Kidney (tissue), 14 donors: ENCODE measurements around the gene GRK1. TPM values are rescaled to one million over a fixed set of nuclear protein-coding genes. Genes with fewer than 3 reads are reported as not detected.

Source experiments
- DNase-seq, 5 donors: peaks; one replicate each; pipeline ENCODE4 v3.0.0-alpha.2; 2013 to 2020
- FAIRE-seq: peaks from 2 replicates; lab custom pipeline; 2012; peaks lifted over from hg19 to GRCh38; lab: Jason Lieb, UNC
- H3K27ac ChIP-seq, 2 donors: one replicate each; pipeline ENCODE4 v1.7.0; 2013; ENCODE audit warnings: low read depth in 2 of 2, low read length in 2 of 2, inconsistent platforms in 1 of 2
- H3K27me3 ChIP-seq: one replicate; pipeline ENCODE4 v1.7.1; 2013; ENCODE audit warnings: low read length, inconsistent platforms; ENCODE audit not compliant: control insufficient read depth, insufficient read depth
- H3K36me3 ChIP-seq, 3 donors: one replicate each; pipeline versions ENCODE4 v1.7.0 to v1.7.1; 2013; ENCODE audit warnings: low read length in 3 of 3, control low read depth in 1 of 3, inconsistent platforms in 1 of 3; ENCODE audit not compliant: insufficient read depth in 3 of 3, control insufficient read depth in 2 of 3
- H3K4me1 ChIP-seq, 3 donors: one replicate each; pipeline versions ENCODE4 v1.7.0 to v1.7.1; 2013; ENCODE audit warnings: low read length in 3 of 3, inconsistent platforms in 1 of 3, low read depth in 1 of 3; ENCODE audit not compliant: control insufficient read depth in 2 of 3, insufficient read depth in 2 of 3
- H3K4me3 ChIP-seq, 3 donors: one replicate each; pipeline versions ENCODE4 v1.7.0 to v1.8.1; 2013; ENCODE audit warnings: low read length in 3 of 3, control low read depth in 1 of 3, inconsistent platforms in 1 of 3
- H3K9ac ChIP-seq, 3 donors: one replicate each; pipeline versions ENCODE4 v1.7.0 to v1.7.1; 2013; ENCODE audit warnings: low read length in 3 of 3, control low read depth in 1 of 3, inconsistent platforms in 1 of 3
- H3K9me3 ChIP-seq, 3 donors: one replicate each; pipeline versions ENCODE4 v1.7.0 to v1.7.1; 2013; ENCODE audit warnings: low read length in 3 of 3, control low read depth in 1 of 3, inconsistent platforms in 1 of 3; ENCODE audit not compliant: control insufficient read depth in 2 of 3, insufficient read depth in 1 of 3
- intact Hi-C: fragments of 100-400 bp; cut with DNase I; formaldehyde crosslinking; loops from one replicate; pipeline ENCODE4 v1.11.1; 2022
- polyA plus RNA-seq: library from polyadenylated mRNA; stranded (reverse); fragments of 350-450 nt; fragmentation: Illumina TruSeq; extraction: RNeasy Lipid Tissue Mini Kit (QIAGEN cat#74804); gene quantifications from one replicate; pipeline ENCODE4 v1.2.3, GENCODE V29; 2014; ENCODE audit warnings: low read depth, low replicate concordance; ENCODE audit not compliant: insufficient read depth
- total RNA-seq: library from RNA; stranded (reverse); fragmentation: NEBNext Ultra II Directional; extraction: Animal tissue kit (Norgen Biotek cat#: 25700); gene quantifications from one replicate; pipeline ENCODE4 v1.2.1, GENCODE V29; 2021
- TF ChIP-seq, protein P1 (sequence below): IDR thresholded peaks from 3 replicates; pipeline ENCODE4 v1.5.1; 2012; ENCODE audit warnings: mild to moderate bottlenecking, moderate library complexity, borderline replicate concordance; ENCODE audit not compliant: insufficient read depth; ENCODE audit errors: extremely low read depth
- donor health status: control.
- donor health status: control.
- donor health status: control.
- donor health status: control.
- donor health status: control.
- donor health status: DM: yes; HTN: yes; CAD: no.
- donor health status: Normal renal cell carcinoma (clear cell type).

The GRK1 gene
- total and polyA plus RNA-seq, 2 donors from 2014 or later, result not detected

DNA sequence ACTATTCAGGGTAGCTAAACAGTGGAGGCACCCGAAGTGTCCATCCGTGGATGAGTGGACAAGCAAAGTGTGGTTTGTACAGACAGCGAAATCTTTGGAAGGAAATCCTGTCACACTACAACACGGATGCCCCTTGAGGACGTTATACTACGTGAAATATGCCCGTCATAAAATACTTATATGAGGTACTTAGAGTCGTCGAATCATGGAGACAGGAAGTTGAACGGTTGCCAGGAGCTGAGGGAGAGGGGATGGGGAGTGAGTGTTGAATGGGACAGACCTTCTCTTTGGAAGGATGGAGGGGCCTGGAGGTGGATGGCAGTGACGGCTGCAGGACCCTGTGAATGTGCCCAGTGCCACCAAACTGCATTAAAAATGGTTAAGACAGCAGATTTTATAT, 20.6 kb upstream of the GRK1 start:
- no peak overlapping the region for H3K9ac ChIP-seq
- H3K27me3 ChIP-seq, result no peaks in the 10 kb centered on the region
- peaks cover 5 to 12% (median 9%) of the 10 kb centered on the region in 3 donors for H3K4me1 ChIP-seq
- FAIRE-seq, result no peak
- no peak overlapping the region for H3K27ac ChIP-seq
- intact Hi-C loops, result no loop called here
- DNase-seq, result peak in 2 of 5 donors; percentile 28 to 39
- H3K36me3 ChIP-seq, result no peaks in the 10 kb centered on the region
- no peak overlapping the region for H3K4me3 ChIP-seq
- TF ChIP-seq, protein P1, sequence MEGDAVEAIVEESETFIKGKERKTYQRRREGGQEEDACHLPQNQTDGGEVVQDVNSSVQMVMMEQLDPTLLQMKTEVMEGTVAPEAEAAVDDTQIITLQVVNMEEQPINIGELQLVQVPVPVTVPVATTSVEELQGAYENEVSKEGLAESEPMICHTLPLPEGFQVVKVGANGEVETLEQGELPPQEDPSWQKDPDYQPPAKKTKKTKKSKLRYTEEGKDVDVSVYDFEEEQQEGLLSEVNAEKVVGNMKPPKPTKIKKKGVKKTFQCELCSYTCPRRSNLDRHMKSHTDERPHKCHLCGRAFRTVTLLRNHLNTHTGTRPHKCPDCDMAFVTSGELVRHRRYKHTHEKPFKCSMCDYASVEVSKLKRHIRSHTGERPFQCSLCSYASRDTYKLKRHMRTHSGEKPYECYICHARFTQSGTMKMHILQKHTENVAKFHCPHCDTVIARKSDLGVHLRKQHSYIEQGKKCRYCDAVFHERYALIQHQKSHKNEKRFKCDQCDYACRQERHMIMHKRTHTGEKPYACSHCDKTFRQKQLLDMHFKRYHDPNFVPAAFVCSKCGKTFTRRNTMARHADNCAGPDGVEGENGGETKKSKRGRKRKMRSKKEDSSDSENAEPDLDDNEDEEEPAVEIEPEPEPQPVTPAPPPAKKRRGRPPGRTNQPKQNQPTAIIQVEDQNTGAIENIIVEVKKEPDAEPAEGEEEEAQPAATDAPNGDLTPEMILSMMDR, result no peak
- H3K9me3 ChIP-seq, result no peaks in the 10 kb centered on the region

DNA sequence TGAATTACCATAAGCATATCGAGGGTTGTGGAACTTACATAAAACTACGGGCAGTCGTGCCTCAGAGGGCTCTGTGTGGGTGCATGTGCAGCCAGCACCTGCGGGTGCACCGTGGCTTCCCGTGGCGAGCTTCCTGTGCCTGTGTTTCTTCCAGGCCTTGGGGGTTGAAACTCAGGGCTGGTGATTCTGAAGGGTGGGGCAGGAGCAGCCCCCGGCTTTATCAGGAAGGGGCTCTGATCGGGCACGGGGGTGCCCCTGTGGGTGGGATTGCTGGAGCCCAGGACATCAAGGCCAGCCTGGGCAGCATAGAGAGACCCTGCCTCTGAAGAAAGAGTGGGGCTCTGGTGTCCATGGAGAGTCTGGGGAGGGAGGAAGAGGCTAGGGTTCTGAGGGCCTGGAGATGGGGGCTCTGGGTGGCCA, 20.1 kb upstream of the GRK1 start:
- no peaks in the 10 kb centered on the region for H3K9me3 ChIP-seq
- no peak overlapping the region for H3K9ac ChIP-seq
- no peaks in the 10 kb centered on the region for H3K36me3 ChIP-seq
- DNase-seq, result peak in 2 of 5 donors; percentile 43 to 69
- H3K4me1 ChIP-seq, result peaks cover 5 to 12% (median 9%) of the 10 kb centered on the region in 3 donors
- TF ChIP-seq, protein P1, result no peak
- H3K4me3 ChIP-seq, result no peak overlapping the region
- H3K27ac ChIP-seq, result peak overlapping the region; percentile 10 to 71
- no peaks in the 10 kb centered on the region for H3K27me3 ChIP-seq
- intact Hi-C loops, result no loop called here
- no peak for FAIRE-seq

GRCh38 chr13:113647351-113648215, 19.4 kb upstream of the GRK1 start:
- TF ChIP-seq, protein P1, result no peak
- no peaks in the 10 kb centered on the region for H3K9me3 ChIP-seq
- H3K9ac ChIP-seq, result no peak overlapping the region
- no peak overlapping the region for H3K4me3 ChIP-seq
- intact Hi-C loops, result no loop called here
- FAIRE-seq (peak; percentile 90), DNase-seq (peak in 4 of 5 donors; percentile 22 to 96 (median 55))
- H3K27ac ChIP-seq, result peak overlapping the region; percentile 71 to 84
- H3K4me1 ChIP-seq, result peaks cover 5 to 12% (median 9%) of the 10 kb centered on the region in 3 donors
- no peaks in the 10 kb centered on the region for H3K36me3 ChIP-seq
- no peaks in the 10 kb centered on the region for H3K27me3 ChIP-seq
